Endodermal cell (in vitro differentiated cells): ENCODE results near the gene AACS. TPM values are rescaled to one million over a fixed set of nuclear protein-coding genes. Genes with fewer than 3 reads are reported as not detected.

ENCODE experiments used
- DNase-seq: peaks from one replicate; pipeline ENCODE4 v3.0.0-alpha.2; 2017
- H3K27ac ChIP-seq: 2 replicates; pipeline ENCODE4 v1.5.1; 2013; ENCODE audit warnings: mild to moderate bottlenecking, low read depth, low read length, moderate library complexity
- H3K27me3 ChIP-seq: 2 replicates; pipeline ENCODE4 v1.6.1; 2013; ENCODE audit warnings: mild to moderate bottlenecking, low read length, moderate library complexity; ENCODE audit not compliant: insufficient read depth, control insufficient read depth, poor library complexity, severe bottlenecking
- H3K36me3 ChIP-seq: 2 replicates; pipeline ENCODE4 v1.7.0; 2013; ENCODE audit warnings: mild to moderate bottlenecking, low read length, moderate library complexity; ENCODE audit not compliant: control insufficient read depth, insufficient read depth
- H3K4me1 ChIP-seq: one replicate; pipeline ENCODE4 v1.7.0; 2013; ENCODE audit warnings: low read length; ENCODE audit not compliant: control insufficient read depth, insufficient read depth
- H3K4me3 ChIP-seq: 2 replicates; pipeline ENCODE4 v1.5.1; 2013; ENCODE audit warnings: mild to moderate bottlenecking, low read length, moderate library complexity
- H3K9ac ChIP-seq: 2 replicates; pipeline ENCODE4 v1.6.1; 2013; ENCODE audit warnings: mild to moderate bottlenecking, low read length, moderate library complexity; ENCODE audit not compliant: poor library complexity, severe bottlenecking; ENCODE audit errors: extremely low read depth
- H3K9me3 ChIP-seq: 2 replicates; pipeline ENCODE4 v1.6.1; 2013; ENCODE audit warnings: mild to moderate bottlenecking, low read length, moderate library complexity; ENCODE audit not compliant: control insufficient read depth
- H3K27ac Mint-ChIP-seq: 2 replicates; pipeline ENCODE4 v1.8.0; 2020; ENCODE audit warnings: mixed read lengths
- H3K27me3 Mint-ChIP-seq: 2 replicates; pipeline ENCODE4 v1.8.0; 2021; ENCODE audit warnings: mild to moderate bottlenecking, mixed read lengths; ENCODE audit not compliant: insufficient read depth
- H3K36me3 Mint-ChIP-seq: 2 replicates; pipeline ENCODE4 v1.8.0; 2020; ENCODE audit warnings: low read depth, mixed read lengths
- H3K4me1 Mint-ChIP-seq: 2 replicates; pipeline ENCODE4 v1.8.0; 2020; ENCODE audit warnings: mixed read lengths
- H3K4me3 Mint-ChIP-seq: 2 replicates; pipeline ENCODE4 v1.8.0; 2020; ENCODE audit warnings: mild to moderate bottlenecking, moderate library complexity, mixed read lengths
- H3K9me3 Mint-ChIP-seq: 2 replicates; pipeline ENCODE4 v1.8.0; 2020; ENCODE audit warnings: mild to moderate bottlenecking, mixed read lengths
- WGBS, 2 experiments: methylation state at CpG; one replicate each; pipeline versions ENCODE4 v1.1.5 to v1.1.7; 2013; ENCODE audit warnings: missing lambda C conversion rate in 2 of 2, mixed read lengths in 1 of 2; ENCODE audit not compliant: insufficient coverage in 1 of 2, insufficient read length in 1 of 2; 5-methylcytosine and 5-hydroxymethylcytosine counted together
- total RNA-seq, 2 donors: library from RNA; stranded (reverse); fragmentation: NEBNext Ultra II Directional in 1 of 2; extraction: Animal tissue kit (Norgen Biotek cat#: 25700) in 1 of 2; gene quantifications; 2 replicates in 1 of 2; 3 replicates in 1 of 2; pipeline ENCODE4 v1.2.1, GENCODE V29; 2021
- TF ChIP-seq, protein P1 (sequence below): fragments of 200-600 bp; sonication (generic); conservative IDR thresholded peaks from 2 replicates; pipeline ENCODE4 v1.5.0; 2021; ENCODE audit warnings: antibody characterized with exemption, mild to moderate bottlenecking

Gene AACS
- total RNA-seq, 2 donors from 2014 or later = 55.4 to 71.9 TPM

DNA sequence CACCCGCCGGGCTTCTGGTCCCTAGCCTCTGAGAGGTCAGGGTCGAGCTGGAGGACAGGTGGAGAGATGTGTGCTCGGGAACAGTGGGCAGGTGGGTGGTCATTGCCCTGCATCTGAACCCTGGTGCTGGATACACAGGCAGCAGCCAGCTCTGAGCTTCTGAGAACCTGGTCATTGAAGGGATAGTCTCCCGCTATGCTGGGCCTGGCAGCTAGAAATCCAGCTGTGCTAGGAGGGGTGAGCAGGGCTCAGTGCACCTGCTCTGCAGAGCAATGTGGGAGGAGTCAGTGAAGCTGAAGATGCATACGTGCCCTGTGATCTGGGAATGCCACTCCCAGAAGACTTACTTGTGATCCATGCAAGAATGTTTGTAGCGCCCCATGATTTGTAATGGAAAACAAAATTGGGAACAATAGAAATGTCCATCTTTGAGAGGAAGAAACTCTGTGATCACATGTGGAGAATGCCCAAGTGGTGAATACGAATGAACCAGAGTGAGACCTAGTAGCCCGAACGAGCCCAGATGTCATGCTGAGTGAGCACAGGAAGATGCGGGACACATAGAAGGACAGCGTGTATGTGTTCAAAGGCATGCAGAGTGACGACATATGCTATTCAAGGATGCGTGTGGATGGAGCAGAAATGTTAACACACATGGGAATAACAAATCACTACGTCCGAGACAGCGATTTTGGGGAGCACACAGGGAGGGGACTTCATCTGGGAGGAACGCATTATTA lies 63.4 kb downstream of the AACS start:
- DNase-seq = no peak
- H3K27me3 Mint-ChIP-seq = no peaks in the 10 kb centered on the region
- H3K4me3 ChIP-seq = no peak overlapping the region
- peaks cover 11% of the 10 kb centered on the region for H3K4me1 Mint-ChIP-seq
- TF ChIP-seq, protein P1, sequence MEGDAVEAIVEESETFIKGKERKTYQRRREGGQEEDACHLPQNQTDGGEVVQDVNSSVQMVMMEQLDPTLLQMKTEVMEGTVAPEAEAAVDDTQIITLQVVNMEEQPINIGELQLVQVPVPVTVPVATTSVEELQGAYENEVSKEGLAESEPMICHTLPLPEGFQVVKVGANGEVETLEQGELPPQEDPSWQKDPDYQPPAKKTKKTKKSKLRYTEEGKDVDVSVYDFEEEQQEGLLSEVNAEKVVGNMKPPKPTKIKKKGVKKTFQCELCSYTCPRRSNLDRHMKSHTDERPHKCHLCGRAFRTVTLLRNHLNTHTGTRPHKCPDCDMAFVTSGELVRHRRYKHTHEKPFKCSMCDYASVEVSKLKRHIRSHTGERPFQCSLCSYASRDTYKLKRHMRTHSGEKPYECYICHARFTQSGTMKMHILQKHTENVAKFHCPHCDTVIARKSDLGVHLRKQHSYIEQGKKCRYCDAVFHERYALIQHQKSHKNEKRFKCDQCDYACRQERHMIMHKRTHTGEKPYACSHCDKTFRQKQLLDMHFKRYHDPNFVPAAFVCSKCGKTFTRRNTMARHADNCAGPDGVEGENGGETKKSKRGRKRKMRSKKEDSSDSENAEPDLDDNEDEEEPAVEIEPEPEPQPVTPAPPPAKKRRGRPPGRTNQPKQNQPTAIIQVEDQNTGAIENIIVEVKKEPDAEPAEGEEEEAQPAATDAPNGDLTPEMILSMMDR = no peak
- H3K9ac ChIP-seq = no peak overlapping the region
- no peaks in the 10 kb centered on the region for H3K9me3 ChIP-seq
- H3K27ac Mint-ChIP-seq = no peak overlapping the region
- peaks cover 79% of the 10 kb centered on the region for H3K36me3 Mint-ChIP-seq
- no peaks in the 10 kb centered on the region for H3K9me3 Mint-ChIP-seq
- H3K27ac ChIP-seq = no peak overlapping the region
- H3K27me3 ChIP-seq = no peaks in the 10 kb centered on the region
- peaks cover 55% of the 10 kb centered on the region for H3K36me3 ChIP-seq
- H3K4me3 Mint-ChIP-seq = no peak overlapping the region
- WGBS, 2 experiments = 94 to 95% methylated on average over 15 to 18 of the region's 18 CpGs
- H3K4me1 ChIP-seq = no peaks in the 10 kb centered on the region

DNA sequence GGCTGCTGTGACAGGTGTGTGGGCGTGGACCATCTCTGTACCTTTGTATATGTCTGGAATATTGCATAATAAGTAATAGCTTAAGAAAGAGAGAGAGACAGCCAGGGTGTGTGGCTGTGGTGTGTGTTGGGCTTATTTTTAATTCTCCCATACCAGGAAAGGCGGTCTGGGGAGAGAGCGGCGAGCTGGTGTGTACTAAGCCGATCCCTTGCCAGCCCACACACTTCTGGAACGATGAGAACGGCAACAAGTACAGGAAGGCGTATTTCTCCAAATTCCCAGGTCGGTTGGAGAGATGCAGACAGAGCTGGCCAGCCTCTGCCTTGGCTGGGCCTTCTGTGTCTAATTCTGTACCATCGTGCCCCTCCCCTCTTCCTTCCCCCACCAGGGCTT lies 63.9 kb downstream of the AACS start:
- Mint-ChIP-seq H3K27ac (no peak overlapping the region), H3K36me3 (peaks cover 77% of the 10 kb centered on the region), H3K4me3 (no peak overlapping the region), H3K4me1 (peaks cover 11% of the 10 kb centered on the region), H3K9me3 (no peaks in the 10 kb centered on the region), H3K27me3 (no peaks in the 10 kb centered on the region)
- H3K9me3 ChIP-seq = no peaks in the 10 kb centered on the region
- no peak overlapping the region for H3K27ac ChIP-seq
- no peak overlapping the region for H3K4me3 ChIP-seq
- no peaks in the 10 kb centered on the region for H3K4me1 ChIP-seq
- no peaks in the 10 kb centered on the region for H3K27me3 ChIP-seq
- H3K36me3 ChIP-seq = peaks cover 55% of the 10 kb centered on the region
- 93 to 100% methylated on average over 2 to 10 of the region's 10 CpGs for WGBS, 2 experiments
- TF ChIP-seq, protein P1 = no peak
- H3K9ac ChIP-seq = no peak overlapping the region
- no peak for DNase-seq

DNA sequence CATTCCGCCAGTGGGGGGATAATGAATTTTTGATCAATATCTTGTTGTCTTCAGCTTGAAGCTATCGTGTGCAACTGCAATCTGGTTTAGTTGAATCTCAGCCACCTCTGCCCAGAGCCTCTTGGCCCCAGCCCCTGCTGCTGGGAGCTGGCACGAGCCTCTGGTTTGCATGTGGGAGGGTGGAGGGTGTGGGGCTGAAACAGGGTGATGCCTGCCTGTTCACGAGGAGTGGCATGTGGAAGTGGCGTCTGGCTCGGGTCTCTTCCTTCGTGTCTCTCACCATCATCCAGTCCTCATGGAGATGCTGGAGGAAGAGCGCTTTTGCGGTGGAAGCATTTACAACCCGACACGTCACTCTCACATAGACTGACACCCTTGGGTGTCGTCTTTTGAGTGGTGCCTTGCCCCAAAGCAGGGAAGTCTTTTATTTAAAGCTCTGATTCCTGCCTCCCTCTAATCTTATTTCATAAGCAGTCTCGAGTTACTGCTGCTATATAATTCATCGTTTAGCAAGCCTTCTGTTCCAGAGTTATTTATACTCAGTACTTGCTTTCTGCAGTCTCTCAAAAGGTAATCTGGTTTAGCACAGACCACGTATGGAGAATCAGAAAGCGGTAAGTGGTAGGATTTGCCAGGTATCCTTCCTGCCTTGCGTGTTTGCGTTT lies 64.5 kb downstream of the AACS start:
- H3K27me3 Mint-ChIP-seq = no peaks in the 10 kb centered on the region
- Histone ChIP-seq H3K9me3 (no peaks in the 10 kb centered on the region), H3K27me3 (no peaks in the 10 kb centered on the region), H3K9ac (no peak overlapping the region), H3K4me1 (no peaks in the 10 kb centered on the region), H3K4me3 (no peak overlapping the region), H3K36me3 (peaks cover 54% of the 10 kb centered on the region), H3K27ac (no peak overlapping the region)
- H3K4me1 Mint-ChIP-seq = peaks cover 11% of the 10 kb centered on the region
- no peak for DNase-seq
- TF ChIP-seq, protein P1 = no peak
- no peaks in the 10 kb centered on the region for H3K9me3 Mint-ChIP-seq
- H3K27ac Mint-ChIP-seq = no peak overlapping the region
- 94 to 99% methylated on average over 16 to 18 of the region's 18 CpGs for WGBS, 2 experiments
- peaks cover 76% of the 10 kb centered on the region for H3K36me3 Mint-ChIP-seq
- no peak overlapping the region for H3K4me3 Mint-ChIP-seq
